Keratinocyte (primary cell): ENCODE results near the gene CSMD2. TPM values are rescaled to one million over a fixed set of nuclear protein-coding genes. Genes with fewer than 3 reads are reported as not detected.

Experiments
- DNase-seq: peaks from one replicate; pipeline ENCODE4 v3.0.0-alpha.2; 2011; ENCODE audit warnings: low read depth, missing footprints, low spot score
- FAIRE-seq: peaks from 2 replicates; lab custom pipeline; 2011; peaks lifted over from hg19 to GRCh38; lab: Jason Lieb, UNC
- H2AFZ ChIP-seq: 2 replicates; pipeline ENCODE4 v1.6.0; 2012; ENCODE audit warnings: low read length, control low read depth, inconsistent platforms; ENCODE audit not compliant: control insufficient read depth
- H3K27ac ChIP-seq: 2 replicates; pipeline ENCODE4 v1.5.1; 2011; ENCODE audit warnings: low read length; ENCODE audit not compliant: control insufficient read depth, insufficient read depth
- H3K27me3 ChIP-seq: 3 replicates; pipeline ENCODE4 v1.6.0; 2011; ENCODE audit warnings: low read length; ENCODE audit not compliant: control insufficient read depth, insufficient read depth; ENCODE audit errors: extremely low read depth
- H3K36me3 ChIP-seq, 2 experiments: 2 replicates in 1 of 2; 3 replicates in 1 of 2; pipeline ENCODE4 v1.5.1; 2011; ENCODE audit warnings: low read length in 2 of 2, mild to moderate bottlenecking in 1 of 2; ENCODE audit not compliant: control insufficient read depth in 2 of 2, insufficient read depth in 2 of 2; ENCODE audit errors: extremely low read depth in 1 of 2
- H3K4me1 ChIP-seq: 3 replicates; pipeline ENCODE4 v1.5.1; 2011; ENCODE audit warnings: low read length; ENCODE audit not compliant: control insufficient read depth, insufficient read depth; ENCODE audit errors: extremely low read depth
- H3K4me2 ChIP-seq: 3 replicates; pipeline ENCODE4 v1.6.0; 2011; ENCODE audit warnings: low read depth, low read length; ENCODE audit not compliant: control insufficient read depth, insufficient read depth; ENCODE audit errors: extremely low read depth
- H3K4me3 ChIP-seq, 3 experiments: fragments of 200-600 bp in 1 of 3; sonication (generic) in 1 of 3; 2 replicates in 2 of 3; 3 replicates in 1 of 3; pipeline ENCODE4 v1.5.1; 2011 to 2016; ENCODE audit warnings: low read length in 3 of 3, mild to moderate bottlenecking in 3 of 3, control low read depth in 2 of 3, inconsistent platforms in 1 of 3, low read depth in 1 of 3, mixed read lengths in 1 of 3, mixed run types in 1 of 3, moderate library complexity in 1 of 3; ENCODE audit not compliant: control insufficient read depth in 2 of 3, insufficient read depth in 2 of 3; ENCODE audit errors: extremely low read depth in 1 of 3
- H3K79me2 ChIP-seq: 2 replicates; pipeline ENCODE4 v1.6.0; 2012; ENCODE audit warnings: low read length; ENCODE audit not compliant: control insufficient read depth, insufficient read depth
- H3K9ac ChIP-seq: 3 replicates; pipeline ENCODE4 v1.6.0; 2011; ENCODE audit warnings: low read length; ENCODE audit not compliant: control insufficient read depth, insufficient read depth; ENCODE audit errors: extremely low read depth
- H3K9me1 ChIP-seq: 3 replicates; pipeline ENCODE4 v1.6.0; 2011; ENCODE audit warnings: low read length; ENCODE audit not compliant: control insufficient read depth, insufficient read depth; ENCODE audit errors: extremely low read depth
- H3K9me3 ChIP-seq: 2 replicates; pipeline ENCODE4 v1.5.1; 2012; ENCODE audit warnings: low read depth, low read length; ENCODE audit not compliant: control insufficient read depth
- H4K20me1 ChIP-seq: 3 replicates; pipeline ENCODE4 v1.6.0; 2011; ENCODE audit warnings: low read length; ENCODE audit not compliant: control insufficient read depth, insufficient read depth; ENCODE audit errors: extremely low read depth
- CTCF ChIP-seq, 3 experiments: IDR thresholded peaks in 1 of 3; conservative IDR thresholded peaks in 1 of 3; optimal IDR thresholded peaks in 1 of 3; 2 replicates in 2 of 3; 3 replicates in 1 of 3; pipeline versions ENCODE3 to v1.5.1; 2011; ENCODE audit warnings: low read length in 3 of 3, mild to moderate bottlenecking in 3 of 3, moderate library complexity in 2 of 3, control low read depth in 1 of 3, inconsistent platforms in 1 of 3; ENCODE audit not compliant: insufficient read depth in 2 of 3; ENCODE audit errors: extremely low read depth in 1 of 3
- EZH2 ChIP-seq: IDR thresholded peaks from one replicate; pipeline ENCODE4 v1.6.1; 2012; ENCODE audit warnings: inconsistent platforms, mild to moderate bottlenecking, low read length, moderate library complexity
- dilution Hi-C: fragments of 300-500 bp; cut with MboI; formaldehyde crosslinking; loops from one replicate; pipeline ENCODE4 v1.7.0; 2020; ENCODE audit warnings: low sequenced_read_pairs; ENCODE audit not compliant: extremely low pct_ligation_motif_present
- polyA plus RNA-seq, 5 experiments: library from polyadenylated mRNA; depleted of rRNA in 3 of 5; stranded (reverse) in 3 of 5; stranded (forward) in 1 of 5; unstranded in 1 of 5; fragments of >200 nt; gene quantifications; 1 replicate in 1 of 5; 2 replicates in 3 of 5; 3 replicates in 1 of 5; pipeline versions ENCODE4 v1.2.1 to v1.2.3, GENCODE V29; 2011 to 2012; ENCODE audit warnings: missing spikeins in 2 of 5, low read depth in 1 of 5, low replicate concordance in 1 of 5

The CSMD2 gene
- polyA plus RNA-seq, 1 donor (not counting 4 experiments of a cell fraction or from before 2014, with no cell fraction given): 2.0 TPM

- H3K36me3 ChIP-seq: no peaks in the 10 kb centered on the region
- no peaks in the 10 kb centered on the region for H3K79me2 ChIP-seq
- no peaks in the 10 kb centered on the region for H3K9me1 ChIP-seq
- dilution Hi-C loops: no loop called here
- FAIRE-seq (no peak), DNase-seq (no peak)
- H3K27me3 ChIP-seq: no peaks in the 10 kb centered on the region
- H2AFZ ChIP-seq: no peak overlapping the region
- H3K4me3 ChIP-seq: no peak overlapping the region
- TF ChIP-seq CTCF (optimal IDR thresholded peaks at IDR 0.05 in 1 of 3, IDR thresholded peaks at IDR 0.05 in 1 of 3, conservative IDR thresholded peaks at IDR 0.05 in 1 of 3; ENCODE audit: extremely low read depth in 1 of 3, insufficient read depth in 2 of 3, low read length in 3 of 3) (no peak), EZH2 (no peak)
- H3K4me1 ChIP-seq: no peaks in the 10 kb centered on the region
- H3K9me3 ChIP-seq: no peaks in the 10 kb centered on the region
- no peak overlapping the region for H3K4me2 ChIP-seq
- H3K27ac ChIP-seq: no peak overlapping the region
- H4K20me1 ChIP-seq: no peaks in the 10 kb centered on the region
- no peak overlapping the region for H3K9ac ChIP-seq
These were observed 648.6 kb downstream of the CSMD2 start for GRCh38 chr1:33516428-33516827.

- H3K9me1 ChIP-seq: no peaks in the 10 kb centered on the region
- no peaks in the 10 kb centered on the region for H3K27me3 ChIP-seq
- no peaks in the 10 kb centered on the region for H4K20me1 ChIP-seq
- dilution Hi-C loops: no loop called here
- H3K27ac ChIP-seq: no peak overlapping the region
- H2AFZ ChIP-seq: no peak overlapping the region
- H3K4me3 ChIP-seq: no peak overlapping the region
- H3K79me2 ChIP-seq: no peaks in the 10 kb centered on the region
- no peak overlapping the region for H3K4me2 ChIP-seq
- no peak for DNase-seq
- no peaks in the 10 kb centered on the region for H3K36me3 ChIP-seq
- TF ChIP-seq CTCF (optimal IDR thresholded peaks at IDR 0.05 in 1 of 3, IDR thresholded peaks at IDR 0.05 in 1 of 3, conservative IDR thresholded peaks at IDR 0.05 in 1 of 3; ENCODE audit: extremely low read depth in 1 of 3, insufficient read depth in 2 of 3, low read length in 3 of 3) (no peak), EZH2 (no peak)
- no peak overlapping the region for H3K9ac ChIP-seq
- no peaks in the 10 kb centered on the region for H3K4me1 ChIP-seq
- H3K9me3 ChIP-seq: no peaks in the 10 kb centered on the region
- no peak for FAIRE-seq
These were observed 649.4 kb downstream of the CSMD2 start for GRCh38 chr1:33515607-33516006.
